ENCODE measurements around the gene AQP1.

Gene AQP1

GRCh38 chr7:30912731-30912985 lies 1.0 kb downstream of the AQP1 start:
- no peak for TF ChIP-seq CTCF (IDR thresholded peaks at IDR 0.05; ENCODE audit: borderline replicate concordance, control extremely low read depth, extremely low read depth, insufficient read depth, missing control alignments)
- in situ Hi-C loops (cut with MboI; ENCODE audit: low sequenced_read_pairs, unreplicated experiment): no loop called here
- DNase-seq (ENCODE audit: low spot score): no peak

DNA sequence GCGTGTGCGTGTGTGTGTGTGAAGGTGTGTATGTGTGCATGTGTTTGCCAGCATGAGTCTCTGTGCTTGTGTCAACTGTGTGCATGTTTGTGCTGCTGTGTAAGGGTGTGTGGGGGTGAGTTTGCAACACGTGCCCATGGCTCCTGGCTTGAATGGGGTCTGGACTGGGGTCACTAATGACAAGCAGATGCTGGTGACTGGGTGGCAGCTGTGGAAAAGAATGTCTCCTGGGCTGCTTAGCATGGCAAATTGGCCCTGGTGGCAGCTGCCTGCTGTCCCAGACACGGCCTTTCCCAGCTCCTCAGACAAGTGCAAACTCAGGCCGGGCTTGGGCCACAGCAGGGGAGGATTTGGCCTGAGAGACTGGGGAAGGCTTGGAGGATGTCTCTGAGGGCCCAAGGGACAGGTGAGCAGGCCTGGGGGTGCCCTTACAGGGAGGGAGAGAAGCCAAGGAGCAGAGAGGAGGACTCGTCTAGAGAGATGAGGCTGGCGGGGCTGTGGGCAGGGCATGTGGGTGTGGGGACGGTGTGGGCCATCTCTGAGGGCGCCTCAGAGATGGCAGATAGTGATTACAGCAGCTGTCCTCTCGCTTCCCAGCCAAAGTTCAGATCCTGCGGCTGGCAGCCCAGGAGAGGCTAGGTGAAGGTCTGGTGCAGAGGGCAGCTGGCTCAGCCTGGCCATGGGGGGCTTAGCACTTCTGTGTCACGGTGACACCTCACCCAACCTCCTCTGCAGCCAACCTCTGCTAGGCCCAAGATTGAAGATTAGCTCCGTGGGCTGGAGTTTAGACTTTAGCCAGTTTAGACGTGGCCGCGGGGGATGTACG lies 1.5 kb downstream of the AQP1 start:
- no peak for TF ChIP-seq CTCF (IDR thresholded peaks at IDR 0.05; ENCODE audit: borderline replicate concordance, control extremely low read depth, extremely low read depth, insufficient read depth, missing control alignments)
- in situ Hi-C loops (cut with MboI; ENCODE audit: low sequenced_read_pairs, unreplicated experiment): no loop called here
- no peak for DNase-seq (ENCODE audit: low spot score)

DNA sequence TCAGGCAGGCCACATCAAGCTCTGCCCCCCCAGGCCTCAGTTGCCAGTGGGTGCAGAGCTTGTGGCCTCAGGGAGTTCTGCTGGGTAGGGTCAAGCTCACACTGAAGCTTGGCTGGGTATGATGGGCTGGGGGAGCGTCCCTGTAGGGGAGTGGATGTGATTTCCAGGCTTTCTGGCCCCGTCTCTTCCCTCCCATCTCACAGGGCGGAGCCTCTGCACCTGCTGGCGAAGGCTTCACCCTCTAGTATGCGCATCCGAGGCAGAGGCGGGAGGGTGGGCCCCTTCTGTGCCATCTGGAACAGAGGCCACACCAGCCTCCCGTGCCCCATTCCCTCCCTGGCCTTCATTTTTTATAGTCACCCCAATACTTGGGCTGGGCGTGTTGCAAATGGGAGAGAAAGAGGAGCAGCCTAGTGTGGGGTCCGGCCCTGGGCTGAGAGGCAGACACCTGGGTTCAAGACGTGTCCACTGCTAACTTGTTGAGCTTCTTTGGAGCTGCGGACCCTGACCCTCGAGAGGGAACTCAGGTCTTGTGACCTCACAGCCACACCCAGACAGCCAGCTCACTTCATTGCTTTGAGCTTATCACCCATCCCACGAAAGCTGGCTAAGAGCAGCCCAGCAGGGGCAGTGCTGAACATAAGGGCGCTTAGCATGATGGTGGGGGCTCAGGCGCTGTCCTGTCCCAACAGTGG lies 2.3 kb downstream of the AQP1 start:
- in situ Hi-C loops (cut with MboI; ENCODE audit: low sequenced_read_pairs, unreplicated experiment): no loop called here
- DNase-seq (ENCODE audit: low spot score): no peak
- TF ChIP-seq CTCF (IDR thresholded peaks at IDR 0.05; ENCODE audit: borderline replicate concordance, control extremely low read depth, extremely low read depth, insufficient read depth, missing control alignments): no peak

GRCh38 chr7:30914596-30914995 lies 2.9 kb downstream of the AQP1 start:
- TF ChIP-seq CTCF (IDR thresholded peaks at IDR 0.05; ENCODE audit: borderline replicate concordance, control extremely low read depth, extremely low read depth, insufficient read depth, missing control alignments): no peak
- no peak for DNase-seq (ENCODE audit: low spot score)
- in situ Hi-C loops (cut with MboI; ENCODE audit: low sequenced_read_pairs, unreplicated experiment): no loop called here

DNA sequence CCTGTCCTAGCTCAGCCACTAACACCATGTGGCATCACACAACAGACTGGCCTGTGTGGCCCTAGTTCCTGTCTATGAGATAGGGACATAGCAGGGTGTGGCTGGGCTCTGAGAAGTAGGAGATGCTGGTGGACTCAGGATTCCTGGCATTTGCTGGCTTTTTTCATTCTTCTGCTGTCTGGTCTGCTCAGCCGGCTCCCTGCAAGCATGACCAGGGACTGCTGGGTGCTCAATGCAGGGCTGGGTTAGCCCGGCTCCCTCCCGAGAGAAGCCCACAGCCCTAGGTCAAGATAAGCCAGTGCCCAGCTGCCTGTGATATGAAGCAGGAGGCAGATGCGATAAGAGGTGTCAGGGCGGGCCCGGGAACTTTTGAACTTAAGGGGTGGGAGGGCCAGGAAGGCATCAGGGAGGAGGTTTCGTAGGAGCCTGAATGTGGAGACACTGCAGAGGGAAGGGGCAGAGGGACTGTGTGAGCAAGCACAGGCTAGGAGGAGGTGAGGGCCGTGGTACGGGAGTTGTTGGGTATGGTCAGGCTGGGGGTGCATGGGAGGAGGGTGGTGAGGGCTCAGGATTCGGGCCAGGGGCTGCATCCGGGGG lies 3.5 kb downstream of the AQP1 start:
- TF ChIP-seq CTCF (IDR thresholded peaks at IDR 0.05; ENCODE audit: borderline replicate concordance, control extremely low read depth, extremely low read depth, insufficient read depth, missing control alignments): no peak
- no peak for DNase-seq (ENCODE audit: low spot score)
- in situ Hi-C loops (cut with MboI; ENCODE audit: low sequenced_read_pairs, unreplicated experiment): no loop called here

- TF ChIP-seq CTCF (IDR thresholded peaks at IDR 0.05; ENCODE audit: borderline replicate concordance, control extremely low read depth, extremely low read depth, insufficient read depth, missing control alignments): no peak
- DNase-seq (ENCODE audit: low spot score): no peak
- in situ Hi-C loops (cut with MboI; ENCODE audit: low sequenced_read_pairs, unreplicated experiment): no loop called here
Measured at GRCh38 chr7:30915751-30916150, 4.1 kb downstream of the AQP1 start.
